ENCODE measurements around the gene NEK2.
"Not testable (repeated sequence)": the region's sequence is repeated elsewhere in the genome, so short reads cannot be mapped to it uniquely, and the experiment has no call there.

DNA sequence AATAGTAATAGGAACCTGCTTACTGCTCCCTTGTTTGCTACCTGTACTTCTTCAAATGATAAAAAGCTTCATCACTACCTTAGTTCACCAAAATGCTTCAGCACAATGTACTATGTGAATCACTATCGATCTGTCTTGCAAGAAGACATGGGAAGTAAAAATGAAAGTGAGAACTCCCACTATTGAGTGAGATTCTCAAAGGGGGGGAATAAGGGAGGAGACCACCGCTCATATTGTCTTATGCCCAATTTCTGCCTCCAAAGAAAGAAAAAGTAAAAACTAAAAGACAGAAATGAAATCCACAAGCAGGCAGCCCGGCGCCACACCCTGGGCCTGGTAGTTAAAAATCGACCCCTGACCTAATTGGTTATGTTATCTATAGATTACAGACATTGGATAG is 18.5 kb upstream of the NEK2 start:
- not testable (repeated sequence) for TF ChIP-seq POLR2A (IDR thresholded peaks at IDR 0.05); POLR2AphosphoS5 (IDR thresholded peaks at IDR 0.05; ENCODE audit: insufficient read depth in 1 of 2, low read depth in 1 of 2)
- TF ChIP-seq, protein P1, sequence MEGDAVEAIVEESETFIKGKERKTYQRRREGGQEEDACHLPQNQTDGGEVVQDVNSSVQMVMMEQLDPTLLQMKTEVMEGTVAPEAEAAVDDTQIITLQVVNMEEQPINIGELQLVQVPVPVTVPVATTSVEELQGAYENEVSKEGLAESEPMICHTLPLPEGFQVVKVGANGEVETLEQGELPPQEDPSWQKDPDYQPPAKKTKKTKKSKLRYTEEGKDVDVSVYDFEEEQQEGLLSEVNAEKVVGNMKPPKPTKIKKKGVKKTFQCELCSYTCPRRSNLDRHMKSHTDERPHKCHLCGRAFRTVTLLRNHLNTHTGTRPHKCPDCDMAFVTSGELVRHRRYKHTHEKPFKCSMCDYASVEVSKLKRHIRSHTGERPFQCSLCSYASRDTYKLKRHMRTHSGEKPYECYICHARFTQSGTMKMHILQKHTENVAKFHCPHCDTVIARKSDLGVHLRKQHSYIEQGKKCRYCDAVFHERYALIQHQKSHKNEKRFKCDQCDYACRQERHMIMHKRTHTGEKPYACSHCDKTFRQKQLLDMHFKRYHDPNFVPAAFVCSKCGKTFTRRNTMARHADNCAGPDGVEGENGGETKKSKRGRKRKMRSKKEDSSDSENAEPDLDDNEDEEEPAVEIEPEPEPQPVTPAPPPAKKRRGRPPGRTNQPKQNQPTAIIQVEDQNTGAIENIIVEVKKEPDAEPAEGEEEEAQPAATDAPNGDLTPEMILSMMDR (IDR thresholded peaks at IDR 0.05), result not testable (repeated sequence)
